A204.1 (cell line): ENCODE data around the gene EIF4G2.
A peak's percentile ranks its signal among the peaks of the same experiment; 100 is the strongest.
"Not testable (repeated sequence)": the region's sequence is repeated elsewhere in the genome, so short reads cannot be mapped to it uniquely, and the experiment has no call there.

ENCODE experiments used
- FAIRE-seq: peaks from 2 replicates; lab custom pipeline; 2012; peaks lifted over from hg19 to GRCh38; lab: Jason Lieb, UNC

The EIF4G2 gene

GRCh38 chr11:10808553-10809372 lies at the start of gene EIF4G2:
Gene EIF4G2, minus strand, starts transcription at chr11:10808926.
- FAIRE-seq, result peak; percentile 97

GRCh38 chr11:10857709-10858438 lies 49.1 kb upstream of the EIF4G2 start, which contains the start of gene ZBED5:
Gene ZBED5, minus strand, starts transcription at chr11:10858053. Its CDS starts 3,108 bp downstream, at chr11:10854945.
- FAIRE-seq, result peak; percentile 83

- FAIRE-seq, result no peak
Observed at GRCh38 chr11:10857459-10857708, 48.7 kb upstream of the EIF4G2 start.

GRCh38 chr11:10856689-10857458 lies 48.1 kb upstream of the EIF4G2 start:
- FAIRE-seq, result no peak

- no peak for FAIRE-seq
Observed at GRCh38 chr11:10855295-10855694, 46.6 kb upstream of the EIF4G2 start.

GRCh38 chr11:10847960-10848860 lies 39.5 kb upstream of the EIF4G2 start:
- FAIRE-seq, result no peak

GRCh38 chr11:10846660-10847059 lies 37.9 kb upstream of the EIF4G2 start:
- FAIRE-seq, result no peak

- FAIRE-seq, result no peak
Observed at GRCh38 chr11:10845589-10845988, 36.9 kb upstream of the EIF4G2 start.

- no peak for FAIRE-seq
Observed at GRCh38 chr11:10844796-10845195, 36.1 kb upstream of the EIF4G2 start.

GRCh38 chr11:10844356-10844755 lies 35.6 kb upstream of the EIF4G2 start:
- FAIRE-seq, result no peak

- no peak for FAIRE-seq
Observed at GRCh38 chr11:10838881-10839280, 30.2 kb upstream of the EIF4G2 start.

GRCh38 chr11:10838083-10838482 lies 29.4 kb upstream of the EIF4G2 start:
- no peak for FAIRE-seq

- not testable (repeated sequence) for FAIRE-seq
Observed at GRCh38 chr11:10836884-10837283, 28.2 kb upstream of the EIF4G2 start.

GRCh38 chr11:10829139-10829538 lies 20.4 kb upstream of the EIF4G2 start:
- FAIRE-seq, result no peak

- FAIRE-seq, result no peak
Observed at GRCh38 chr11:10828402-10828801, 19.7 kb upstream of the EIF4G2 start.

- no peak for FAIRE-seq
Observed at GRCh38 chr11:10824888-10825287, 16.2 kb upstream of the EIF4G2 start.

GRCh38 chr11:10823152-10823579 lies 14.4 kb upstream of the EIF4G2 start:
- FAIRE-seq, result no peak

- FAIRE-seq, result not testable (repeated sequence)
Observed at GRCh38 chr11:10822491-10822890, 13.8 kb upstream of the EIF4G2 start.

- no peak for FAIRE-seq
Observed at GRCh38 chr11:10818594-10818993, 9.9 kb upstream of the EIF4G2 start.

- no peak for FAIRE-seq
Observed at GRCh38 chr11:10813945-10814344, 5.2 kb upstream of the EIF4G2 start.

- FAIRE-seq, result no peak
Observed at GRCh38 chr11:10809373-10810160, 841 bp upstream of the EIF4G2 start.
